IMR-90 (cell line): ENCODE measurements around the gene MAG. TPM values are rescaled to one million over a fixed set of nuclear protein-coding genes. Genes with fewer than 3 reads are reported as not detected.

Source experiments
- ATAC-seq: fragments of 200-7000 bp; cut with Tn5 transposase; 2 replicates; pipeline ENCODE4 v1.9.1; 2020; ENCODE audit warnings: low read depth, mild to moderate bottlenecking, moderate library complexity
- BruUV-seq: library from RNA; stranded (reverse); fragments of 400-500 nt; replicated peaks from 2 replicates; lab custom pipeline; 2021; lab: Mats Ljungman, UMichigan
- CTCF ChIA-PET: fragments of 300-600 bp; formaldehyde crosslinking; extraction: SDS; loops from one replicate; lab custom pipeline; 2021; ENCODE audit warnings: antibody characterized with exemption; lab: Yijun Ruan, JAX
- POLR2A ChIA-PET: fragments of 300-600 bp; sonication (Branson Sonifier 250); formaldehyde crosslinking; loops from one replicate; lab custom pipeline; 2022; ENCODE audit warnings: antibody characterized with exemption; ENCODE audit not compliant: unreplicated experiment; lab: Charles Lee
- DNase-seq: peaks from one replicate; pipeline ENCODE4 v3.0.0; 2013
- H2AFZ ChIP-seq: replicated peaks from 2 replicates; pipeline ENCODE3; 2013; ENCODE audit warnings: low read length, mild to moderate bottlenecking; ENCODE audit not compliant: poor library complexity
- H2AK5ac ChIP-seq: 2 replicates; pipeline ENCODE4 v1.6.1; 2013; ENCODE audit warnings: low read depth, low read length, inconsistent platforms
- H2AK9ac ChIP-seq: replicated peaks from 2 replicates; pipeline ENCODE3; 2013; ENCODE audit warnings: mild to moderate bottlenecking, low read depth, low read length, moderate library complexity; ENCODE audit not compliant: poor library complexity
- H2BK120ac ChIP-seq: 2 replicates; pipeline ENCODE4 v1.6.1; 2013; ENCODE audit warnings: low read depth, low read length, inconsistent platforms
- H2BK15ac ChIP-seq: 3 replicates; pipeline ENCODE4 v1.6.1; 2013; ENCODE audit warnings: low read depth, low read length, inconsistent platforms
- H2BK20ac ChIP-seq: 2 replicates; pipeline ENCODE4 v1.6.1; 2013; ENCODE audit warnings: low read depth, mild to moderate bottlenecking, inconsistent platforms, low read length, moderate library complexity
- H2BK5ac ChIP-seq: 2 replicates; pipeline ENCODE4 v1.6.1; 2013; ENCODE audit warnings: mild to moderate bottlenecking, low read depth, low read length, inconsistent platforms; ENCODE audit not compliant: poor library complexity, severe bottlenecking
- H3K14ac ChIP-seq: replicated peaks from 2 replicates; pipeline ENCODE4 v1.6.1; 2013; ENCODE audit warnings: low read depth, low read length, inconsistent platforms
- H3K18ac ChIP-seq: 2 replicates; pipeline ENCODE4 v1.6.1; 2013; ENCODE audit warnings: low read depth, low read length, control low read depth
- H3K23ac ChIP-seq: 2 replicates; pipeline ENCODE4 v1.6.1; 2013; ENCODE audit warnings: low read depth, low read length, inconsistent platforms
- H3K27ac ChIP-seq: 2 replicates; pipeline ENCODE4 v1.5.1; 2013; ENCODE audit warnings: mild to moderate bottlenecking, control low read depth, low read length; ENCODE audit not compliant: insufficient read depth
- H3K27me3 ChIP-seq: 2 replicates; pipeline ENCODE4 v1.6.1; 2013; ENCODE audit warnings: low read length; ENCODE audit not compliant: control insufficient read depth, insufficient read depth
- H3K36me3 ChIP-seq: 2 replicates; pipeline ENCODE4 v1.6.1; 2013; ENCODE audit warnings: low read length, mixed read lengths; ENCODE audit not compliant: control insufficient read depth, insufficient read depth
- H3K4ac ChIP-seq: 2 replicates; pipeline ENCODE4 v1.6.1; 2013; ENCODE audit warnings: low read depth, low read length, inconsistent platforms
- H3K4me1 ChIP-seq: 2 replicates; pipeline ENCODE4 v1.6.1; 2013; ENCODE audit warnings: low read length, mixed read lengths; ENCODE audit not compliant: control insufficient read depth, insufficient read depth
- H3K4me2 ChIP-seq: 2 replicates; pipeline ENCODE4 v1.6.1; 2013; ENCODE audit warnings: low read depth, mild to moderate bottlenecking, control low read depth, low read length, moderate library complexity
- H3K4me3 ChIP-seq: 2 replicates; pipeline ENCODE4 v1.5.1; 2013; ENCODE audit warnings: low read depth, mild to moderate bottlenecking, control low read depth, low read length, moderate library complexity; ENCODE audit not compliant: insufficient read depth
- H3K56ac ChIP-seq: 2 replicates; pipeline ENCODE4 v1.6.1; 2013; ENCODE audit warnings: low read length, inconsistent platforms; ENCODE audit not compliant: insufficient read depth; ENCODE audit errors: extremely low read depth
- H3K79me1 ChIP-seq, 2 experiments: 2 replicates each; pipeline ENCODE4 v1.6.1; 2013; ENCODE audit warnings: low read length in 2 of 2, inconsistent platforms in 1 of 2, low read depth in 1 of 2
- H3K9ac ChIP-seq: 2 replicates; pipeline ENCODE4 v1.6.1; 2013; ENCODE audit warnings: low read depth, low read length, control low read depth
- H3K9me1 ChIP-seq: 2 replicates; pipeline ENCODE4 v1.6.1; 2013; ENCODE audit warnings: low read length, inconsistent platforms; ENCODE audit not compliant: insufficient read depth
- H3K9me3 ChIP-seq: 2 replicates; pipeline ENCODE4 v1.6.1; 2013; ENCODE audit warnings: low read length; ENCODE audit not compliant: control insufficient read depth, insufficient read depth
- H4K20me1 ChIP-seq: 2 replicates; pipeline ENCODE4 v1.6.1; 2013; ENCODE audit warnings: low read length, inconsistent platforms; ENCODE audit not compliant: insufficient read depth
- H4K5ac ChIP-seq: 2 replicates; pipeline ENCODE4 v1.6.1; 2013; ENCODE audit warnings: mild to moderate bottlenecking, low read depth, low read length, control low read depth
- H4K8ac ChIP-seq, 2 experiments: 2 replicates each; pipeline ENCODE4 v1.6.1; 2013; ENCODE audit warnings: low read depth in 2 of 2, low read length in 2 of 2, control low read depth in 1 of 2, inconsistent platforms in 1 of 2
- H4K91ac ChIP-seq: 2 replicates; pipeline ENCODE4 v1.6.1; 2013; ENCODE audit warnings: low read depth, low read length, inconsistent platforms; ENCODE audit not compliant: insufficient read depth
- CEBPB ChIP-seq: IDR thresholded peaks from 2 replicates; pipeline ENCODE4 v1.6.1; 2012; ENCODE audit warnings: low read depth, low read length, improper control_type of control experiment
- MAFK ChIP-seq: IDR thresholded peaks from 2 replicates; pipeline ENCODE4 v1.6.1; 2012; ENCODE audit warnings: low read depth, low read length, improper control_type of control experiment
- MAZ ChIP-seq: IDR thresholded peaks from 2 replicates; pipeline ENCODE4 v1.6.1; 2012; ENCODE audit warnings: low read depth, mild to moderate bottlenecking, low read length, improper control_type of control experiment, moderate library complexity, borderline replicate concordance
- NFE2L2 ChIP-seq: fragments of 150-350 bp; IDR thresholded peaks from 2 replicates; pipeline ENCODE4 v1.6.1; 2016; ENCODE audit warnings: low read depth, mild to moderate bottlenecking, low read length
- POLR2A ChIP-seq: IDR thresholded peaks from 2 replicates; pipeline ENCODE4 v1.6.1; 2012; ENCODE audit warnings: mild to moderate bottlenecking, low read depth, low read length
- RCOR1 ChIP-seq: IDR thresholded peaks from 2 replicates; pipeline ENCODE4 v1.6.1; 2012; ENCODE audit warnings: mild to moderate bottlenecking, low read length, improper control_type of control experiment; ENCODE audit not compliant: insufficient replicate concordance
- RFX5 ChIP-seq: IDR thresholded peaks from 2 replicates; pipeline ENCODE4 v1.8.0; 2012; ENCODE audit warnings: low read depth, mild to moderate bottlenecking, low read length, moderate library complexity
- WGBS, 2 experiments: methylation state at CpG; one replicate each; pipeline versions ENCODE4 v1.1.5 to v1.1.7; 2013; ENCODE audit warnings: missing lambda C conversion rate in 2 of 2; ENCODE audit not compliant: insufficient read length in 1 of 2; ENCODE audit errors: extremely low coverage in 2 of 2; 5-methylcytosine and 5-hydroxymethylcytosine counted together
- dilution Hi-C: fragments of 300-500 bp; cut with HindIII; formaldehyde crosslinking; loops from one replicate; pipeline ENCODE4 v1.14.3; 2018; ENCODE audit warnings: low sequenced_read_pairs; ENCODE audit not compliant: unreplicated experiment
- in situ Hi-C: fragments of 300-500 bp; cut with MboI; formaldehyde crosslinking; loops from 3 replicates; pipeline ENCODE4 v1.14.3; 2019; ENCODE audit warnings: low sequenced_read_pairs, inconsistent platforms, mixed read lengths
- intact Hi-C: fragments of 100-400 bp; cut with micrococcal nuclease; formaldehyde crosslinking; loops from 2 replicates; pipeline ENCODE4 v1.10.0; 2022
- polyA plus RNA-seq, 3 experiments: library from polyadenylated mRNA; depleted of rRNA; stranded (reverse); fragments of >200 nt; gene quantifications; 2 replicates each; pipeline ENCODE4 v1.2.3, GENCODE V29; 2012; ENCODE audit warnings: low replicate concordance in 1 of 3
- total RNA-seq: library from RNA; depleted of rRNA; stranded (reverse); fragments of >200 nt; gene quantifications from 2 replicates; pipeline ENCODE4 v1.2.3, GENCODE V29; 2012
- TF ChIP-seq, protein P1 (sequence below): fragments of 150-350 bp; IDR thresholded peaks from 2 replicates; pipeline ENCODE4 v1.6.1; 2017; ENCODE audit warnings: mild to moderate bottlenecking, antibody characterized with exemption, low read length, low read depth

Gene MAG
- total and polyA plus RNA-seq, 2 of the 4 experiments (the other 2 are of a cell fraction), result not detected

DNA sequence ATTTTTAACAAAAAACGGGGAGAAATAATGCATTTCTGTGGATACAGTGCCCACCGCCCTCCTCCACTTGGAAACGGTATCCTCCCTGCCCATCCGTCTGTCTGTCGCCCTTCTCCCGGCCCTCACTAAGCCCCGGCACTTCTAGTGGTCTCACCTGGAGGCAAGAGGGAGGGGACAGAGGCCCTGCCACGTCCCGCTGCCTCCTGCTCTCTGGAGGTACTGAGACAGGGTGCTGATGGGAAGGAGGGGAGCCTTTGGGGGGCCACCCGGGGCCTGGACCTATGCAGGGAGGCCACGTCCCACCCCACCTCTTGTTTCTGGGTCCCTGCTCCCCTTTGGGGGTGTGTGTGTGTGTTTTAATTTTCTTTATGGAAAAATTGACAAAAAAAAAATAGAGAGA is 12.6 kb upstream of the MAG start:
- Histone ChIP-seq H4K91ac (no peak overlapping the region), H4K8ac (no peak overlapping the region), H2BK120ac (no peak overlapping the region), H2BK20ac (no peak overlapping the region), H3K4me2 (no peak overlapping the region), H3K14ac (no peak overlapping the region), H2AK5ac (no peak overlapping the region), H3K4me1 (no peaks in the 10 kb centered on the region), H3K4me3 (no peak overlapping the region), H3K18ac (no peak overlapping the region), H3K9ac (no peak overlapping the region), H3K23ac (no peak overlapping the region), H3K36me3 (peaks cover 20% of the 10 kb centered on the region; the same call in 1 of the 2 replicates), H2AFZ (no peak overlapping the region), H3K27me3 (peaks cover 20% of the 10 kb centered on the region), H2BK5ac (no peak overlapping the region), H4K20me1 (no peaks in the 10 kb centered on the region), H4K5ac (no peak overlapping the region), H3K9me1 (no peaks in the 10 kb centered on the region), H3K56ac (no peak overlapping the region), H3K27ac (no peak overlapping the region), H3K79me1 (0 out of 4 replicates have a peak, but pooled peaks cover 0 to 3% of the 10 kb centered on the region in 2 experiments), H3K4ac (no peak overlapping the region), H2BK15ac (no peak overlapping the region), H3K9me3 (no peaks in the 10 kb centered on the region), H2AK9ac (no peak overlapping the region)
- ChIA-PET CTCF (no interaction called here), POLR2A (no interaction called here)
- TF ChIP-seq POLR2A (no peak), RCOR1 (no peak), NFE2L2 (no peak), CEBPB (no peak), MAZ (no peak), RFX5 (no peak), MAFK (no peak)
- TF ChIP-seq, protein P1, sequence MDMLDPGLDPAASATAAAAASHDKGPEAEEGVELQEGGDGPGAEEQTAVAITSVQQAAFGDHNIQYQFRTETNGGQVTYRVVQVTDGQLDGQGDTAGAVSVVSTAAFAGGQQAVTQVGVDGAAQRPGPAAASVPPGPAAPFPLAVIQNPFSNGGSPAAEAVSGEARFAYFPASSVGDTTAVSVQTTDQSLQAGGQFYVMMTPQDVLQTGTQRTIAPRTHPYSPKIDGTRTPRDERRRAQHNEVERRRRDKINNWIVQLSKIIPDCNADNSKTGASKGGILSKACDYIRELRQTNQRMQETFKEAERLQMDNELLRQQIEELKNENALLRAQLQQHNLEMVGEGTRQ, result no peak
- intact Hi-C loops, result no loop called here
- dilution Hi-C loops, result no loop called here
- DNase-seq (no peak), ATAC-seq (no peak)
- in situ Hi-C loops, result no loop called here
- no TSS peak for BruUV-seq
- WGBS, 2 experiments, result 84% methylated on average over 5 of the region's 11 CpGs; no CpG with 5 or more reads in 1 of the 2 experiments
